Breast epithelium (tissue), 4 donors: Measurements from ENCODE around the gene PRKCE. TPM values are rescaled to one million over a fixed set of nuclear protein-coding genes. Genes with fewer than 3 reads are reported as not detected.

Source experiments
- DNase-seq, 2 donors: peaks; one replicate each; pipeline ENCODE4 v3.0.0-alpha.2; 2019; ENCODE audit warnings: low spot score in 2 of 2
- H3K27ac ChIP-seq, 2 donors: fragments of 200-600 bp; sonication (generic) in 1 of 2; one replicate each; pipeline ENCODE4 v1.5.1; 2016 to 2019; ENCODE audit warnings: mild to moderate bottlenecking in 1 of 2
- H3K27me3 ChIP-seq, 2 donors: fragments of 200-600 bp; sonication (generic) in 1 of 2; one replicate each; pipeline versions ENCODE4 v1.5.1 to v1.6.0; 2017 to 2019; ENCODE audit warnings: control low read depth in 1 of 2, mild to moderate bottlenecking in 1 of 2
- H3K36me3 ChIP-seq: fragments of 200-600 bp; one replicate; pipeline ENCODE4 v1.5.1; 2019
- H3K4me1 ChIP-seq, 2 donors: fragments of 200-600 bp; sonication (generic); one replicate each; pipeline ENCODE4 v1.5.1; 2016 to 2019; ENCODE audit warnings: control low read depth in 1 of 2
- H3K4me3 ChIP-seq, 3 donors: fragments of 200-600 bp; sonication (generic); 1 replicate in 2 of 3; 2 replicates in 1 of 3; pipeline ENCODE4 v1.5.1; 2016 to 2019; ENCODE audit warnings: mild to moderate bottlenecking in 3 of 3, moderate library complexity in 2 of 3
- H3K9me3 ChIP-seq, 2 donors: fragments of 200-600 bp; sonication (generic) in 1 of 2; one replicate each; pipeline ENCODE4 v1.5.1; 2016 to 2019; ENCODE audit warnings: control low read depth in 1 of 2
- POLR2A ChIP-seq: fragments of 450-650 bp; IDR thresholded peaks from one replicate; pipeline ENCODE4 v1.6.1; 2016; ENCODE audit warnings: antibody characterized with exemption, mild to moderate bottlenecking, moderate library complexity
- POLR2AphosphoS5 ChIP-seq, 3 donors: sonication (generic); formaldehyde crosslinking; IDR thresholded peaks; one replicate each; pipeline ENCODE4 v1.6.1; 2017; ENCODE audit warnings: antibody characterized with exemption in 3 of 3
- intact Hi-C: fragments of 100-400 bp; cut with DNase I; formaldehyde crosslinking; loops from one replicate; pipeline ENCODE4 v1.15.1; 2023; ENCODE audit warnings: low total_unique reads
- total RNA-seq, 3 donors: library from RNA; depleted of rRNA; stranded (reverse); fragments of >200 nt; gene quantifications; one replicate each; pipeline ENCODE4 v1.1.0, GENCODE V29; 2016
- TF ChIP-seq, protein P1 (sequence below), 3 donors: fragments of 450-650 bp; IDR thresholded peaks; one replicate each; pipeline ENCODE4 v1.5.1; 2016 to 2017; ENCODE audit warnings: antibody characterized with exemption in 3 of 3, mild to moderate bottlenecking in 3 of 3, moderate library complexity in 3 of 3

The PRKCE gene
- total RNA-seq, 3 donors from 2014 or later: 20.6 to 34.0 (median 23.6) TPM

DNA sequence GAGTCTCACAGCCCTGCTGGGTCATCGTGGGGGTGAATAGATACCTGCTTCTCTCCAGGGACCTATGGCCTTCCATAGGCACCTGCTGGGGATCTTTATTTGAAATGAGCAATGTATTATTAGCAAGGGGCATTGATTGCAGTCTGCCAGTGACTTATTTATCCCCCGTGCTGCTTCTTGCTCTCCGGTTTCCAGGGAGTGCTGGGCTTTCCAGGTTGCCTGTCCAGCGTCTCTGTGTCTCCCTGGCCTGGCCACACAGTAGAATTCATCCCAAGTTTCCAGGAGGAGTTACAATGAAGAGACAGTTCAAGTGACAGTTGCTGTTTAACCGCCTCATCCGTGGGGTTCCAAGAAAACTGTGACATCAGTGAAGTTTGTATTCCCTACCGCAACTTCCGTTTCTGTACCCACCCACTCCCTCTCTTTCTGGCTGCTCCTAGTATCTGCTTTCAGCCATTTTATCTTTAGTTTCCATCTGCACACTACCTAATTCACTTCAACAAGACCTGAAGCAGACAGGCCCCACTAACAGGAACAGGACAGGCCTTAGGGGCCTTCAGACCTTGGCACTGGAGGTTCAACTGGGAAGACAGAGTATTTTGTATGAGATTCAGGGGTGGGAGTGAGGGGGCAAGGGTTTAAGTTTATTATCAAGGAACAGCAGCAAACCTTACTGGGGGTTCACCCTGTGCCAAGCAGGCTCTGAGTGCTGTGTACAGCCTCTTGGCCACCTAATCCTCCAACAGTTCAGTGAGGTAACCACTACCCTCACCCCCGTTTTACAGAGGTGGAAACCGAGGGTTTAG, 134.8 kb downstream of the PRKCE start:
- Histone ChIP-seq H3K4me1 (peaks cover 0 to 10% of the 10 kb centered on the region in 2 donors), H3K4me3 (no peak overlapping the region), H3K9me3 (no peaks in the 10 kb centered on the region), H3K36me3 (no peaks in the 10 kb centered on the region), H3K27ac (peak overlapping the region; percentile 10 to 17), H3K27me3 (no peaks in the 10 kb centered on the region)
- DNase-seq: no peak
- TF ChIP-seq POLR2AphosphoS5 (IDR thresholded peaks at IDR 0.05) (no peak), POLR2A (no peak)
- TF ChIP-seq, protein P1, sequence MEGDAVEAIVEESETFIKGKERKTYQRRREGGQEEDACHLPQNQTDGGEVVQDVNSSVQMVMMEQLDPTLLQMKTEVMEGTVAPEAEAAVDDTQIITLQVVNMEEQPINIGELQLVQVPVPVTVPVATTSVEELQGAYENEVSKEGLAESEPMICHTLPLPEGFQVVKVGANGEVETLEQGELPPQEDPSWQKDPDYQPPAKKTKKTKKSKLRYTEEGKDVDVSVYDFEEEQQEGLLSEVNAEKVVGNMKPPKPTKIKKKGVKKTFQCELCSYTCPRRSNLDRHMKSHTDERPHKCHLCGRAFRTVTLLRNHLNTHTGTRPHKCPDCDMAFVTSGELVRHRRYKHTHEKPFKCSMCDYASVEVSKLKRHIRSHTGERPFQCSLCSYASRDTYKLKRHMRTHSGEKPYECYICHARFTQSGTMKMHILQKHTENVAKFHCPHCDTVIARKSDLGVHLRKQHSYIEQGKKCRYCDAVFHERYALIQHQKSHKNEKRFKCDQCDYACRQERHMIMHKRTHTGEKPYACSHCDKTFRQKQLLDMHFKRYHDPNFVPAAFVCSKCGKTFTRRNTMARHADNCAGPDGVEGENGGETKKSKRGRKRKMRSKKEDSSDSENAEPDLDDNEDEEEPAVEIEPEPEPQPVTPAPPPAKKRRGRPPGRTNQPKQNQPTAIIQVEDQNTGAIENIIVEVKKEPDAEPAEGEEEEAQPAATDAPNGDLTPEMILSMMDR (IDR thresholded peaks at IDR 0.05): no peak
- intact Hi-C loops: no loop called here

DNA sequence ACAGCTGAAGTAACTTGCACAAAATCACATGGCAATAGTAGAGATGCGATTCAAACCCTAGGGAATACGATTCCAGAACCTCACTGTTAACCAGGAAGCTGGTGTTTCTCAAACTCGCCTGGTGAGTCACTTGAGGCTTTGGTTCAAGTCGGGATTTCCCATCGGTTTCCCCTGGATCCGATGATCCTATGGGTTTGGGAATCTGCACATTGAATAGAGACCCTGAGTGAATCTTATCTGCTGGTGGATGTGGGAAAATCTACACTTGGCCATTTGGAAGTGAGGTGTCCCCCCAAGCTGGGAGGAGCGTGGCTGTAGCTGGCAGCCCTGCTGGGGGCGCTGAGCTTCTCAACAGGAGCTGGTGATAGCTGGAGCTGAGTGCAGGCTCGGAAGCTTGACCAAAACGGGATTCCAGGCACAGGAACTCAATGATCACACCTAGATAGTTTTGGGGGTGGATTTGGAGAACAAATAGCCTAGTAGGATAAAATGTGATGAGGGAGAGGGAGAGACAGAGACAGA, 135.4 kb downstream of the PRKCE start:
- DNase-seq: no peak
- Histone ChIP-seq H3K4me3 (no peak overlapping the region), H3K27ac (peak overlapping the region in 1 of 2 donors; percentile 10), H3K4me1 (peaks cover 0 to 10% of the 10 kb centered on the region in 2 donors), H3K36me3 (no peaks in the 10 kb centered on the region), H3K27me3 (no peaks in the 10 kb centered on the region), H3K9me3 (no peaks in the 10 kb centered on the region)
- intact Hi-C loops: no loop called here
- TF ChIP-seq POLR2AphosphoS5 (IDR thresholded peaks at IDR 0.05): no peak

DNA sequence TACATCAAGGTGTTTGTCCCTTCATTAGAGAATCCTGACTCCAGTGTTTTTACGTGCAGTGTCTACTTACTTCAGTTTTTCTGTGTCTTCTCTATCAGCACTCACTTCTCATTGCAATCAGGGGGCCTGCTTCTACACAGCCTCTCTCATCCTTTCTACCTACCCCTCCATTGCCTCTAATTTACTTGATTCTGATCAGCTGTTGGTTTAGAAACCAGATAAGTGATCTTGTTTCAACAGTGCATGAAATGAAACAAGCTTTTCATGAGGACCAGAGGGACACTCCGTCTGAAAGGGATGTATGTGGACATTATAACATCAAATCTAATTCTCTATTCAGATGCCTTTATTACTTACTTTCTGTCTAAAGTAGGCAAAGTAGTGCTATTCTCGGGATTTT, 136.9 kb downstream of the PRKCE start:
- intact Hi-C loops: no loop called here
- DNase-seq: no peak
- H3K27ac ChIP-seq: no peak overlapping the region

DNA sequence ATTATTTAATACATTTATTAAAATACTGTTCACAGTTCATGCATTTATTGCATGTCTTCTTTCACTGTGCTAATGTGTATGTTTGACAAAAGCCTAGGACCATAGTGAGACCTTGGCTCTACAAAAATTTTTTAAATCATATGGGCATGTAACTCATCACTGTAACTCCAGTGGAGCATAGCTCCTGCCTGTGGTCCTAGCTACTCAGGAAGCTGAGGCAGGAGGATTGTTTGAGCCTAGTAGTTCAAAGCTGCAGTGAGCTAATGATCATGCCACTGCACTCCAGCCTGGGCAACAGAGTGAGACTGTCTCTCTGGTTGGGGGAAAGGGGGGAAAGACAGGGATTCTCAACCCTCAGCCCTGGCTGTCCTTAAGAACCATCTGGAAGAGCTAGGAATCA, 137.8 kb downstream of the PRKCE start:
- H3K27me3 ChIP-seq: no peaks in the 10 kb centered on the region
- H3K4me3 ChIP-seq: no peak overlapping the region
- H3K36me3 ChIP-seq: no peaks in the 10 kb centered on the region
- no peaks in the 10 kb centered on the region for H3K9me3 ChIP-seq
- no peak overlapping the region for H3K27ac ChIP-seq
- H3K4me1 ChIP-seq: peaks cover 0 to 10% of the 10 kb centered on the region in 2 donors
- DNase-seq: no peak
- no peak for TF ChIP-seq POLR2AphosphoS5 (IDR thresholded peaks at IDR 0.05)
- TF ChIP-seq POLR2A: no peak
- TF ChIP-seq, protein P1 (IDR thresholded peaks at IDR 0.05): no peak
- intact Hi-C loops: no loop called here

More for the DNA sequence above, 136.9 kb downstream of the PRKCE start:
- Histone ChIP-seq H3K36me3 (no peaks in the 10 kb centered on the region), H3K4me1 (peaks cover 0 to 10% of the 10 kb centered on the region in 2 donors), H3K9me3 (no peaks in the 10 kb centered on the region), H3K27me3 (no peaks in the 10 kb centered on the region), H3K4me3 (no peak overlapping the region)
- TF ChIP-seq POLR2AphosphoS5 (IDR thresholded peaks at IDR 0.05): no peak
- TF ChIP-seq POLR2A: no peak

DNA sequence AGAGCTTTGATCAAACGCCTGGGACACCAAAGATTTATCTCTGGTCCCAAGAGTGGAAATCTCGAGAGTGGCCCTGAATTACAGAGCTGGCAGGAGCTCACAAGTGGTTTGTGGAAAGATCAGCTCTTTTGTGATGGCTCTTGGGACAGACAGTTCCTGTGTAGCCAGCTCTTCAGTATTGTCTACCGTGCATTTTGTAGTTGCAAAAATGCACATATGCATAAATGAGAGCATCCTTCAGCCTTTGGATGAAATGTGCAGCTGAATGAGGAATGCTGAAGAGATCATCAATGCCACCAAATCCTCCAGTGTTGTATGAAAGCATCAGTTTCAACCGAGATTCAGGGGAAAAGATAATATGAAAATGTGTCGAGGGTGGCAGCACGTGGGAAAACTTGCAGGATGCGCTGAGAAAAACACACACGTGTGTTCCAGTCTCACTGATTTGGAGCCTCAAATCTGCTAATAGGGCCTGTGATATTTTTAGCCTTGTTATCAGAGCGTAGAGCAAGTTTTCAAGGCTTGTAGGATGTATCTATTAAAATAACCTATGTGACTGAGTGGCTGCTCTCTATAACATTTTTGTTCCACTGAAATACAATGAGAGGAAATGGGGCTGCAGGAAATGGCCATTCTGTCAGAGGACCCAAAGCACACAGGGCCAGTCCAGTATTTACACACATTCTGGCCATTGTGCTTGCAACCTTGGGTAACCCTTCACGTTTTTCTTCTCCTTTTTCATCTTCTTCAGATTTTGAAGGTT, 138.7 kb downstream of the PRKCE start:
- Histone ChIP-seq H3K4me1 (peaks cover 0 to 10% of the 10 kb centered on the region in 2 donors), H3K36me3 (no peaks in the 10 kb centered on the region), H3K27ac (peak overlapping the region in 1 of 2 donors; percentile 1), H3K27me3 (no peaks in the 10 kb centered on the region), H3K9me3 (no peaks in the 10 kb centered on the region), H3K4me3 (no peak overlapping the region)
- TF ChIP-seq POLR2AphosphoS5 (IDR thresholded peaks at IDR 0.05) (no peak), POLR2A (no peak)
- TF ChIP-seq, protein P1 (IDR thresholded peaks at IDR 0.05): no peak
- intact Hi-C loops: no loop called here
- no peak for DNase-seq
